ENCODE measurements around the gene PASD1.
"Not testable (repeated sequence)": the region's sequence is repeated elsewhere in the genome, so short reads cannot be mapped to it uniquely, and the experiment has no call there.

Gene PASD1

GRCh38 chrX:151563449-151563848 is at the start of gene PASD1:
PASD1 (plus strand) TSS chrX:151563675; CDS start chrX:151601554, 37,879 bp downstream.
- DNase-seq (ENCODE audit: low read depth), result no peak

GRCh38 chrX:151515237-151515636 is 48.2 kb upstream of the PASD1 start:
- DNase-seq (ENCODE audit: low read depth), result no peak

GRCh38 chrX:151516538-151517187 is 46.8 kb upstream of the PASD1 start:
- DNase-seq (ENCODE audit: low read depth), result no peak

GRCh38 chrX:151517421-151517820 is 46.1 kb upstream of the PASD1 start:
- no peak for DNase-seq (ENCODE audit: low read depth)

- DNase-seq (ENCODE audit: low read depth), result no peak
Measured at GRCh38 chrX:151523351-151523750, 40.1 kb upstream of the PASD1 start.

- no peak for DNase-seq (ENCODE audit: low read depth)
Measured at GRCh38 chrX:151536571-151536970, 26.9 kb upstream of the PASD1 start.

- DNase-seq (ENCODE audit: low read depth), result no peak
Measured at GRCh38 chrX:151537572-151537971, 25.9 kb upstream of the PASD1 start.

GRCh38 chrX:151538190-151539122 is 25.0 kb upstream of the PASD1 start:
- DNase-seq (ENCODE audit: low read depth), result no peak

GRCh38 chrX:151543706-151544105 is 19.8 kb upstream of the PASD1 start:
- DNase-seq (ENCODE audit: low read depth), result no peak

GRCh38 chrX:151546226-151546625 is 17.2 kb upstream of the PASD1 start:
- DNase-seq (ENCODE audit: low read depth), result not testable (repeated sequence)

GRCh38 chrX:151551176-151551575 is 12.3 kb upstream of the PASD1 start:
- DNase-seq (ENCODE audit: low read depth), result not testable (repeated sequence)

GRCh38 chrX:151552743-151553142 is 10.7 kb upstream of the PASD1 start:
- DNase-seq (ENCODE audit: low read depth), result no peak

- DNase-seq (ENCODE audit: low read depth), result not testable (repeated sequence)
Measured at GRCh38 chrX:151555301-151555700, 8.2 kb upstream of the PASD1 start.

GRCh38 chrX:151562485-151562884 is 990 bp upstream of the PASD1 start:
- not testable (repeated sequence) for DNase-seq (ENCODE audit: low read depth)

- not testable (repeated sequence) for DNase-seq (ENCODE audit: low read depth)
Measured at GRCh38 chrX:151563003-151563402, 472 bp upstream of the PASD1 start.

- no peak for DNase-seq (ENCODE audit: low read depth)
Measured at GRCh38 chrX:151564035-151564434, 560 bp downstream of the PASD1 start.

GRCh38 chrX:151566872-151567271 is 3.4 kb downstream of the PASD1 start:
- DNase-seq (ENCODE audit: low read depth), result not testable (repeated sequence)

- DNase-seq (ENCODE audit: low read depth), result no peak
Measured at GRCh38 chrX:151570561-151570960, 7.1 kb downstream of the PASD1 start.

GRCh38 chrX:151593384-151593783 is 29.9 kb downstream of the PASD1 start:
- not testable (repeated sequence) for DNase-seq (ENCODE audit: low read depth)

GRCh38 chrX:151596282-151596681 is 32.8 kb downstream of the PASD1 start:
- no peak for DNase-seq (ENCODE audit: low read depth)

- DNase-seq (ENCODE audit: low read depth), result no peak
Measured at GRCh38 chrX:151604931-151605330, 41.5 kb downstream of the PASD1 start.

GRCh38 chrX:151609222-151609621 is 45.7 kb downstream of the PASD1 start:
- no peak for DNase-seq (ENCODE audit: low read depth)

GRCh38 chrX:151621422-151621821 is 57.9 kb downstream of the PASD1 start:
- DNase-seq (ENCODE audit: low read depth), result no peak
